Skeletal muscle satellite cell (primary cell): Measurements from ENCODE around the gene TMEM207.
"Not testable (repeated sequence)": the region's sequence is repeated elsewhere in the genome, so short reads cannot be mapped to it uniquely, and the experiment has no call there.

Experiments used
- H3K27me3 ChIP-seq: 2 replicates; pipeline ENCODE4 v1.7.0; 2013; ENCODE audit warnings: low read length; ENCODE audit not compliant: control insufficient read depth, insufficient read depth
- H3K36me3 ChIP-seq: 2 replicates; pipeline ENCODE4 v1.7.0; 2013; ENCODE audit warnings: mild to moderate bottlenecking, control low read depth, low read length; ENCODE audit not compliant: insufficient read depth
- H3K4me1 ChIP-seq: 2 replicates; pipeline ENCODE4 v1.7.0; 2013; ENCODE audit warnings: low read length; ENCODE audit not compliant: control insufficient read depth, insufficient read depth
- H3K4me2 ChIP-seq: 2 replicates; pipeline ENCODE4 v1.7.0; 2013; ENCODE audit warnings: mild to moderate bottlenecking, low read length
- H3K4me3 ChIP-seq: 2 replicates; pipeline ENCODE4 v1.7.0; 2013; ENCODE audit warnings: low read length
- H3K9ac ChIP-seq: 2 replicates; pipeline ENCODE4 v1.7.0; 2013; ENCODE audit warnings: mild to moderate bottlenecking, low read depth, low read length, moderate library complexity
- H3K9me3 ChIP-seq: replicated peaks from 2 replicates; pipeline ENCODE4 v1.7.0; 2013; ENCODE audit warnings: mild to moderate bottlenecking, control low read depth, low read length

The TMEM207 gene

DNA sequence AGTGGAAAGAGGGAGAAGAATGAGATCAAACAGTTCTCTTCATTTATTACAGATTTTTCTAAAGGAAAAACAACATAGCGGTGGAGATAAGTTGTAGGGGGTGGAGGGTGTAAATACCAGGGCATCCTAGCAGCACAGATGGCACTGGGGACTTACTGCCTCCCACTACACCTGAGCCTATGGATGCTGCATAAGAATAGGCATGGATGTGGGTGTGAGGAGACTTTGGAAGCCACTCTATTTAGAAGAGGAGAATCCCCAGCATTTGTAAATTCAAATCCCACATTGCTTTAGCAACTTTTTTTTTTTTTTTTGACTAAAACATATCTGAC lies 36.8 kb upstream of the TMEM207 start:
- Histone ChIP-seq H3K4me3 (no peak overlapping the region), H3K9ac (no peak overlapping the region), H3K27me3 (no peaks in the 10 kb centered on the region), H3K9me3 (no peaks in the 10 kb centered on the region), H3K36me3 (no peaks in the 10 kb centered on the region), H3K4me1 (peaks cover 4% of the 10 kb centered on the region), H3K4me2 (no peak overlapping the region)

DNA sequence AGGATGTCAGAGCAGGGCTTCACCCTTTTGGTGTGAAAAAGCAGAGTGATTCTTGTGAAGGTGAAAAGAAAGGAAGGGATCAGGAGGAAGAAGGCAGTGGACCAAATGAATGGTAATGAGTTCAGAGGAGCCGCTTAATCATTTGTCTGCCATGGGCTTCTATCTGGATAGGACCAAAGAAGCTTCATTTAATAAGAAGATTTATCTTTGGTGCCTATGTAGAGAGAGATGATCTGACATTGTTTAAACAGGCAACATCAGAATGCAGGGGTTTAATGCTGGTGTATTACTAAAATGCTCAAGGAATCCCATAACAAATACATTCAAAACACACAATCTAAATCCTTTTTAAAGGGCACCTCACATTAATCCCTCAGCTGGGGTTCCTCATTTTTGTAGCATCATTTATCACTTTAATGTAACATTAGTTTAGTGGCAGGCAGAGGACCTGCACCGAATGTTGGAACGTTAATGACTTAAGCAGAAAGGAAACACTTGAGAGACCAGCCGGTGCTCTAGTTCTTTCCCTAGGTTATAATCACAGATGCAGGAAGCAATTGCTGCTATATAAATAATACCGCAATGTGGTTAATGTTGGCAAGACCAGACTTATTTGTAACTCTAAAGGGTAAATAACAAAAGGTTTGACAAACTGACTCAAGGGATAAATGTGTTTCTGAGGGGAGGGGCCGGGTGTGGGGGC lies 36.3 kb upstream of the TMEM207 start:
- Histone ChIP-seq H3K9ac (no peak overlapping the region), H3K36me3 (no peaks in the 10 kb centered on the region), H3K9me3 (no peaks in the 10 kb centered on the region), H3K4me1 (peaks cover 4% of the 10 kb centered on the region), H3K27me3 (no peaks in the 10 kb centered on the region), H3K4me3 (no peak overlapping the region), H3K4me2 (no peak overlapping the region)

DNA sequence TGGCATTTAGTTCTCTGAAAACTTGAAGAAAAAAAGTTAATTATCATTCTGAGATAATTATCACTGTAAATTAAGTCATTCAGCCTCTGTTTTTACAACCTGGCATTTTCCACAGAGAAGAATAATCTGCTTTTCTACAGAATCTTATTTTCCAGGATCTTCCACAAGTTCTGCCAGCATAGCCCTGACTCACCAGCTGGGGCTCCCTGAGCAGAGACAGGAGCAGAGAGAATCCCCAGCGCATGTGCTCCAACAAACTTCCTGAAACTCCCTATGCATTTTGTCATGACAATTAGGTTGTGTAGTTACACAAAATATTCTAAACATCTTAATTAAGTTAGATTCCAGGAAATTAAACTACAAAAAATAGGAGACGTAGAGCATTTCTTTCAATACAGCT lies 32.1 kb upstream of the TMEM207 start:
- Histone ChIP-seq H3K27me3 (no peaks in the 10 kb centered on the region), H3K36me3 (no peaks in the 10 kb centered on the region), H3K4me3 (no peak overlapping the region), H3K4me2 (no peak overlapping the region), H3K4me1 (peaks cover 4% of the 10 kb centered on the region), H3K9ac (no peak overlapping the region), H3K9me3 (no peaks in the 10 kb centered on the region)

DNA sequence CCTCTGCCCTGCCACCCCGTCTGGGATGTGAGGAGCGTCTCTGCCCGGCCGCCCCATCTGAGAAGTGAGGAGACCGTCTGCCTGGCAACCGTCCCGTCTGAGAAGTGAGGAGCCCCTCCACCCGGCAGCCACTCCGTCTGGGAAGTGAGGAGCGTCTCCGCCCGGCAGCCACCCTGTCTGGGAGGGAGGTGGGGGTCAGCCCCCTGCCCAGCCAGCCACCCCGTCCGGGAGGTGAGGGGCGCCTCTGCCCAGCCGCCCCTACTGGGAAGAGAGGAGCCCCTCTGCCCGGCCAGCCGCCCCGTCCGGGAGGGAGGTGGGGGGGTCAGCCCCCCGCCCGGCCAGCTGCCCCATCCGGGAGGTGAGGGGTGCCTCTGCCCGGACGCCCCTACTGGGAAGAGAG lies 23.6 kb upstream of the TMEM207 start:
- H3K4me1 ChIP-seq, H3K4me3 ChIP-seq, H3K36me3 ChIP-seq, H3K9ac ChIP-seq, H3K27me3 ChIP-seq, H3K4me2 ChIP-seq, H3K9me3 ChIP-seq: not testable (repeated sequence)

DNA sequence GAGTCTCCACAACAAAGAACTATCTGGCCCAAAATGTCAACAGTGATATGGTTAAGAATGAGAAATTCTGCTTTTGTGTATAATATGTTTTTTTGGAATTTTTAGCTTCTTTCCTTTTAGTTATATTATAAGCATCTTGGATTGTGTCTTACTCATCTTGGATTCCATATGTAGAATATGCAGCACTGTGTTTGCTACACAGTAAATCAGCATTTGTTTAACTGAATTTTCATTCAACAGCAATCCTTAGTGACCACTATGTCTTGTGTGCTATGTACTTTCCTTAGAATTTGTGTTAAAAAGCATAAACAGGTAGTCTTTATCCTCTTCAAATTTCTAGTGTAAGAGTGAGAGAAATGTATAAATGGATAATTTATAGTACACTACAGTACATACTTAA lies 18.2 kb upstream of the TMEM207 start:
- Histone ChIP-seq H3K4me2 (no peak overlapping the region), H3K36me3 (no peaks in the 10 kb centered on the region), H3K4me3 (no peak overlapping the region), H3K27me3 (no peaks in the 10 kb centered on the region), H3K4me1 (no peaks in the 10 kb centered on the region), H3K9ac (no peak overlapping the region), H3K9me3 (no peaks in the 10 kb centered on the region)

DNA sequence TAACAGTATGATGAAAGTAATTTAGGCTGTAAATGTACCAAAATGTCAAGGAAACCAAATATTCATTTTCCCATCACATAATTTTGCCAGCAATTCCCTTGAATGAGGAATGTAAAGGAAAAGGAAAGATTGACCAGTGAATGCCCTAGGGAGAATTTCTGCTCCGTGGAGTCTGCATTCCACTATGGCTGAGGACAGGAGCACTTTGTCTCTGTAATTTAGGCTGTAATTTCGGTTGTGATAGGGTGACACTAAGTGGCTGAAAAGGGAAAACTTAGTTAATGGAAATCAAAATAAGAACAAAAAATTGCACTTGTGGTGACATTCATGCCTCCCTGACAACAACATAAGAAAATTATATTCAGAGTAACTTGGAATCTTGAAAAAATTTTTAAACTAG lies 8.3 kb upstream of the TMEM207 start:
- Histone ChIP-seq H3K9ac (no peak overlapping the region), H3K4me2 (no peak overlapping the region)

DNA sequence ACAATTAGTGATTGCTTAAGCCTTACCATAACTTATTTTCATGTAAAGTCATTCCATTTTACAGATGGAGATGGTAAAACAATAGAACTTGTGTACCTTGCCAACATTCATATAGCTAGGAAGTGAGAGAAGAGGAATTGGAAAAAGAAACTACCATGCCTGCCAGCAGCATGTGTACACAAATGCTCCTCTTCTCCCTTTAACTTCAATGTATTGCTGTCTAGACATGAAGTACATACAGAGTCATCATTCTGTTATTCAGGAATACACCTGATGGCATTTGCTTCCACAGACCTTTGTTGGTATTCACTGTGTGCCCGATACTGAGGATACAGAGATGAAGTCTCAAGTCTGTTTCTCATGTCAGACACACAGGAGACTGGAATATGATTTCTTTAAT lies 7.1 kb upstream of the TMEM207 start:
- Histone ChIP-seq H3K36me3 (no peaks in the 10 kb centered on the region), H3K27me3 (no peaks in the 10 kb centered on the region), H3K4me3 (no peak overlapping the region), H3K4me2 (no peak overlapping the region), H3K9me3 (no peaks in the 10 kb centered on the region), H3K4me1 (no peaks in the 10 kb centered on the region), H3K9ac (no peak overlapping the region)

More for the DNA sequence above, 8.3 kb upstream of the TMEM207 start:
- H3K36me3 ChIP-seq, result no peaks in the 10 kb centered on the region
- H3K9me3 ChIP-seq, result no peaks in the 10 kb centered on the region
- no peaks in the 10 kb centered on the region for H3K27me3 ChIP-seq
- no peaks in the 10 kb centered on the region for H3K4me1 ChIP-seq
- no peak overlapping the region for H3K4me3 ChIP-seq

DNA sequence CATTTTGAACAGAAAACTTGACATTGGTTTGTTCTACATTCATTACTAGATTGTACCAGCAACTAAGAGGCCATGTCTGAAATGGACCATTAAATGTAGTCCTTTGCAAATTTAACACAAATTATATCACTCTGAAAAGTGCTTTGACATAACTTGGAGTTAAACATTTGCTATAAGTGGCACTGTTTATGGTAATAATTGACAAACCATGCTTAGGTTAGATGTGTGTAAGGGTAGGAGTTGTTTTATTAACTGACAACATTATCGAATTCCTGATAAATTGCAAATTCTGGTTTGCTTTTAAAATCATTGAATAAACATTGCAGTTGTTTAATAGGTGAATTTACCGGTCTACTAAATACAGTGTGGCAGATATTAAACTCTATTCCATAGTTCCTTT lies 6.1 kb upstream of the TMEM207 start:
- no peak overlapping the region for H3K9ac ChIP-seq
- no peaks in the 10 kb centered on the region for H3K9me3 ChIP-seq
- H3K4me2 ChIP-seq, result no peak overlapping the region
- H3K27me3 ChIP-seq, result no peaks in the 10 kb centered on the region
- no peaks in the 10 kb centered on the region for H3K36me3 ChIP-seq
- H3K4me1 ChIP-seq, result no peaks in the 10 kb centered on the region
- H3K4me3 ChIP-seq, result no peak overlapping the region

DNA sequence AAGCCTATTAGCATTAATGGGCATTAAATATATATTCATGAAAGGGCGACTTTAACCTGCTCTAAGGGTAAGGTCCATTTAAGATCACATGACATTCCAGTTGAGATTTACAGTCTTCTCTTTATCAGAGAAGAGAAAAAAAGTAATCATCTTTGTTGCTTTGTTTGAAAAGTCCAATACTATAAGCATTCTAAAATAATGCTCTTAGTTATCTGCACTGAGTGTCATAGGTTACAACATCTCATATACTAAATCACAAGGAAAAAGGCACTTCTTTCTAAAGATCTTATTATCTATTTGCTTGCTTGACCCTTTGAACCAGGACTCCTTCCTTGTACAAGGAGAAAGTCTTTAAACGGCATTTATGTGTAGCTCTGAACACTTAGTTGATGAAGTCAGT lies 1.4 kb downstream of the TMEM207 start:
- H3K4me2 ChIP-seq, result no peak overlapping the region
- H3K4me1 ChIP-seq, result no peaks in the 10 kb centered on the region
- H3K36me3 ChIP-seq, result no peaks in the 10 kb centered on the region
- H3K9ac ChIP-seq, result no peak overlapping the region
- no peak overlapping the region for H3K4me3 ChIP-seq
- H3K9me3 ChIP-seq, result no peaks in the 10 kb centered on the region
- no peaks in the 10 kb centered on the region for H3K27me3 ChIP-seq

DNA sequence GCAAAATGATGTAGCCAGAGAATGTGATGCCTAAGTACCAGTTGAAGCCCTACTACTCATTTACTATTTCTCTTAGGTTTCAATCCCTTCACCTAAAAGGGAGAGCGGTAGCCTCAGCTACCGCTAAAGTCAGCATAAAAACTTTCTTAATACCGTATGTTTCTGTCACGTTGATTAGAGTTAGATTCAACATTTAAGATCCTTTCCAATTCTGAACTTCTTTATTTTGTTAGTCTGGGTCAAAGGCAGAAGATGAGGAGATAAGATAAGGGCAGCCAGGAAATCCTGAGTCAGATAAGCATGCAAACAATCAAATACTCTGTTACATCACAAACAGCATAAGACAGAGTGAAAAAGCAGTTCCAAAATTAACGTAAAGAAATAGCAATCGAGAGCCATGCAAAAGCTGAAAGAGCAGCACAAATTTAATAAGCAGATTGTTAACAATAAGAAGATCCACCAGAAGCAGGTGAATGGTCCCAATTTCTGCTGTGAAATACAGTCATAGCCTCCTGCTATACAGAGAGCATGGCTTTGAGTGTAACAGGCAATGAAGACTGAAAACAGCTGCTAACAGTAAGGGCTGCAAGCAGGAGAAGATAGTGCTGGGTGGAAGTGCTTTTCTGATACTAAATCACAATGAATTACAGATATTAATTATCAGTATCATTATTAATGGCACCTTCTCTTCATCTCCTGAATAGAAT lies 3.0 kb downstream of the TMEM207 start:
- Histone ChIP-seq H3K4me2 (no peak overlapping the region), H3K9ac (no peak overlapping the region), H3K36me3 (no peaks in the 10 kb centered on the region), H3K27me3 (no peaks in the 10 kb centered on the region), H3K9me3 (no peaks in the 10 kb centered on the region), H3K4me1 (no peaks in the 10 kb centered on the region), H3K4me3 (no peak overlapping the region)

DNA sequence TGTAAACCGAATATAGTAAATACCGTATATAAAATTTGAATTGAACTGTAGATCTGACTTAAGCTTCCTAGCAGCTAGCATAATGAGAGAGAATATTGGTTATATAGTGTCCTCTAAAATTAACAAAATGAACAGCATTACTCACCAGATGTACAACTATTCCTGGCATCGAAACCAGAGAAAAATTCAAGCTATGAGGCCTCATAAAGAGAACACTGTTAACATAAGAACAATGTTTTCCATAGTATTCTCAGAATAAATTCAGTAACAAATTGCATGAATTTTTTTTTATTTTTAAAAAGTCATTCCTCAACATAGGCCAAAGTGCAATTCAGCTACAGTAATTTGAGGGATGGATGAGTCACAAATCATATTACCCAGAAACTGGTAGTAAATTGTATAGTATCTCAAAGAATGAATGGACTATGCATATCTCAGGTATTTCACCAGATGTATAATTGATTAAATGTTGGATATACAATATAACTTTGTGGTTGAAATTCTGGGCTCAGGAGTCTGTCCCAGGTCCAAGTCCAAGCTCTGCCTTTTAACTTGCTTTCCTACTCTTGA lies 5.0 kb downstream of the TMEM207 start:
- no peak overlapping the region for H3K4me2 ChIP-seq
- H3K4me1 ChIP-seq, result no peaks in the 10 kb centered on the region
- no peaks in the 10 kb centered on the region for H3K9me3 ChIP-seq
- no peaks in the 10 kb centered on the region for H3K27me3 ChIP-seq
- H3K9ac ChIP-seq, result no peak overlapping the region
- no peak overlapping the region for H3K4me3 ChIP-seq
- no peaks in the 10 kb centered on the region for H3K36me3 ChIP-seq

DNA sequence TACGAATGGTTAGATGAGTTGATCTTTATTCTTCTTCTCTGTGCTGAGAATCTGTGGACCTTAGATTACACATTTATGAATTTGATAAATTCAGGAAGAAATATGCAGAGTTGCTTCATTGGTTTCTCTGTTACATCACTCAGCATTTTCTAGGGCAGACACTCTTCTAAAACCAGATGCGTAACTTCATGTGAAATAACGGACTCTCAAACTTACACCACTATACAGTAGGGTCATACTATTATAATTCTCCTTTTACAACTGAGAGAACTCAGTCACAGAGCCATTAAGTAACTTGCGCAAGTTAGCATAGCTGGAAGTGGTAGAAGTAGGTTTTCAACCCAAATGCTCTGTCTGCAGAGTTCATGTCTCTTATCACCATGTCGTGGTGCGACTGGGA lies 5.7 kb downstream of the TMEM207 start:
- Histone ChIP-seq H3K4me1 (no peaks in the 10 kb centered on the region), H3K27me3 (no peaks in the 10 kb centered on the region), H3K4me3 (no peak overlapping the region), H3K9me3 (no peaks in the 10 kb centered on the region), H3K9ac (no peak overlapping the region), H3K4me2 (no peak overlapping the region), H3K36me3 (no peaks in the 10 kb centered on the region)
